Stimulated activated CD4-positive, alpha-beta T cell treated with anti-CD3 and anti-CD28 coated beads, Interleukin-1b, Interleukin-23, amount 100 ng/mL, for 24 hours (primary cell): Measurements from ENCODE around the gene SOX9.

Experiments used
- DNase-seq, 4 experiments: peaks; one replicate each; pipeline ENCODE4 v3.0.0-alpha.2; 2020; ENCODE audit warnings: low read depth in 4 of 4, low spot score in 1 of 4

Gene SOX9

GRCh38 chr17:72158895-72159885 lies 38.4 kb downstream of the SOX9 start:
- DNase-seq, result no peak

- DNase-seq, result no peak
Observed at GRCh38 chr17:72162569-72162968, 41.7 kb downstream of the SOX9 start.

- no peak for DNase-seq
Observed at GRCh38 chr17:72163474-72163873, 42.7 kb downstream of the SOX9 start.

GRCh38 chr17:72164158-72164739 lies 43.4 kb downstream of the SOX9 start:
- DNase-seq, result no peak

- no peak for DNase-seq
Observed at GRCh38 chr17:72165192-72165866, 44.5 kb downstream of the SOX9 start.

GRCh38 chr17:72165867-72166439 lies 45.1 kb downstream of the SOX9 start:
- DNase-seq, result no peak

- DNase-seq, result no peak
Observed at GRCh38 chr17:72167593-72167992, 46.8 kb downstream of the SOX9 start.

- DNase-seq, result no peak
Observed at GRCh38 chr17:72169823-72170222, 49.0 kb downstream of the SOX9 start.

- no peak for DNase-seq
Observed at GRCh38 chr17:72171703-72172667, 51.2 kb downstream of the SOX9 start.

- no peak for DNase-seq
Observed at GRCh38 chr17:72173499-72174116, 52.8 kb downstream of the SOX9 start.

- no peak for DNase-seq
Observed at GRCh38 chr17:72175263-72175662, 54.4 kb downstream of the SOX9 start.
